Fibroblast of skin of right biceps (primary cell): ENCODE measurements around the gene SMG6.

Source experiments
- DNase-seq: peaks from one replicate; pipeline ENCODE4 v3.0.0-alpha.2; 2013

Gene SMG6

DNA sequence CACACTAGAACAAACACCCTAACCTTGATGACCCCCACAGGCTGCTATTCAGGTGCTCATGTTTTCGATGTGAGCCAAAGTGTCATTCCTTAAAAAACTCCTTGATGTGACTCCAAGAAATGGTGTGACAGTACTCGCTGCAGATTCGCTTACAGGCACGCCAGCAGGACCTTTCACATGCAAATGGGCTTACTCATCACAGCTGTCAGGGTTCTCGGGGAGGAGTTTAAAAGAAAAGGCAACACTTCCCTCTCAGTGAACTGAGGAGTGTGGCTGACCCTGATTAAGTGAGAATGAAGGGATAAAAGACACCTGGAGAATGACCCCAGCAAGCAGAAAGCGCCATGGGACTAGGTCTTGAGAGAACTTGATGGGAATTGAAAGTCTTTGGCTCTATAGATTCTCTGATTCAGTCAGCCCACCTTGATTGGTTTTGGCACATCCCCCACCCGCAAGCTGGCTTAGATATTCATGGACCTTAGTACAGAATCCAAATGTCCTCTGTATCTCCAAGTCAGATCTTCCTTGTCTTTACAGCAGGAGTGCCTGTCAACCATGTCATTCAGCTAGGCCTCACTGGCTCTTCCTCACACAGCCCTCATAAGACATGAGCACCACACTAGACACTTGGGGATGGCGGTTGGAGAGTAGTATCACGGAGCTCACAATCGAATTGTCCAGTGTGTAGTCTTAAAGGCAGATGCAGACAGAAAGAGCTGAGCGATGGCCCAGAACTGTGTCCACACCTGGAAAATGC, 166.1 kb downstream of the SMG6 start:
- peak; percentile 90 for DNase-seq

DNA sequence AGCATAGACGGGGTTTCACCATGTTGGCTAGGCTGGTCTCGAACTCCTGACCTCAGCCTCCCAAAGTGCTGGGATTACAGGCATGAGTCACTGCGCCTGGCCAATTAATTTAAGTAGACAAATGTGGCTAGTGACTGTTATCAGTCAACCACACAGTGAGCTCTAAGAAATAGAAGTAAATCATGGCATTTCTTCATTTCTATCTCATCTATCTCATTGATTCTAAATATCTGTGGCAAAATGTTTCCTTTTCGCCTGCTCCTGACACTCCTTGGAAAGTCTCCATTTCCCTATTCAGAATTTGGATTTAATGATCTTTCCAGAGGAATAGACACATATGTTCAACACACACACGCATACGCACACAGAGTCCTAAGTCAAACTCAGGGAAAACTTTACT, 167.3 kb downstream of the SMG6 start:
- DNase-seq, result peak; percentile 78

GRCh38 chr17:2128011-2128410, 175.6 kb downstream of the SMG6 start:
- no peak for DNase-seq

DNA sequence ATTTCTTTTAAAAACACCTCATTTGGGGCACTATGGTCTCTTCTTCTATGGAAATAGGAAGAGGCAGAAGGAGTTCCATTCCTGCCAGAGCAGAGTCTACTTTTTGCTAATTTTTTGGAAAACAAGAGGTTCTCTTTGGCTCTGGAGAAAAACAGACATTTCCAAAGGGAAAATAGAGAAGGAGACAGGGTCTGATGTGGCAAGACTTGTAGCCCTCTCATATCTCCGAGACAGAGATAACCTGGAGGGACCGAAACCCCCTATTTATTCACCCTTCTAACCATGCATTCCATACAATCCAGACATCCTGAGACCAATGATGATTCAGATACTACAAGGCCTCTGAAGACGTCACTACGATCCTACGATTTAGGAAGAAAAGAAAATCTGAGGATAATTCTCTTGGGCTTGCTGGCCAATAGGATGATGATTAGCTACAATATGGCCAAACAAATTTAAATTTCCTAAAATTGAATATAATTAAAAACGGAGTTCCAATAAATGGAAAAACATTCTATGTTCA, 178.5 kb downstream of the SMG6 start:
- peak; percentile 78 for DNase-seq

- DNase-seq, result peak; percentile 23
These were observed 179.2 kb downstream of the SMG6 start for GRCh38 chr17:2124391-2124790.

- peak; percentile 33 for DNase-seq
These were observed 180.0 kb downstream of the SMG6 start for GRCh38 chr17:2123375-2124251.

DNA sequence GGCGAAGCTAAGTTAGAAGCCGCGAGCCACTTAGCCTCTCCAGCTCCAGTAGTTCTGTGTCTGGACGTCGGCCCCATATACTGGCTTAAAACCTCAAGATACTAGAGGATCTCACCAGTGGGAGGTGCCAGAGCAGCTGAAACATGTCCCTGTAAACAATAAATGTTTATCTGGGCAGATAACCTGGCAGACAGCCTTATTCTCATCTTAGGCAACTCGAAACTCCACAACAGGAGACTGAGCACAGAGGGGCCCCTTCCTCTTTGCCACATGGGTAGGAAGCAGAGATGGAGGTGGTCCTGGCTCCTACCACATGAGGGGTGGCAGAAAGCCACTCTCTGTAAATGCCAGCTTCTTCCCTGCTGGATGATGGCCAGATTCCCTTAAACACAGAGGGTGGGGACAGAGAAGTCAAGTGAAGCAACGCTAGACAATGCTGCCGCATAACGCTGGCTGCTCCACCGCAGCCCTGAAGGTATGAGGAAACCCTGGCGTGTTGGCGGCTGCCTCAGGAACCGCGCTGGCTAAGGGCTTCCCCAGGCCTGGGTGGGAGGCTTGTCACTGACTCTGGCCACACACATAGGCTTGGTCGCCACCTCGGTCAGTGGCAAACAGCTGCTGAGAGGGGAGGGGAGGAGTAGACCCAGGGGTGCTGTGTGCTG, 180.8 kb downstream of the SMG6 start:
- DNase-seq, result peak; percentile 59

DNA sequence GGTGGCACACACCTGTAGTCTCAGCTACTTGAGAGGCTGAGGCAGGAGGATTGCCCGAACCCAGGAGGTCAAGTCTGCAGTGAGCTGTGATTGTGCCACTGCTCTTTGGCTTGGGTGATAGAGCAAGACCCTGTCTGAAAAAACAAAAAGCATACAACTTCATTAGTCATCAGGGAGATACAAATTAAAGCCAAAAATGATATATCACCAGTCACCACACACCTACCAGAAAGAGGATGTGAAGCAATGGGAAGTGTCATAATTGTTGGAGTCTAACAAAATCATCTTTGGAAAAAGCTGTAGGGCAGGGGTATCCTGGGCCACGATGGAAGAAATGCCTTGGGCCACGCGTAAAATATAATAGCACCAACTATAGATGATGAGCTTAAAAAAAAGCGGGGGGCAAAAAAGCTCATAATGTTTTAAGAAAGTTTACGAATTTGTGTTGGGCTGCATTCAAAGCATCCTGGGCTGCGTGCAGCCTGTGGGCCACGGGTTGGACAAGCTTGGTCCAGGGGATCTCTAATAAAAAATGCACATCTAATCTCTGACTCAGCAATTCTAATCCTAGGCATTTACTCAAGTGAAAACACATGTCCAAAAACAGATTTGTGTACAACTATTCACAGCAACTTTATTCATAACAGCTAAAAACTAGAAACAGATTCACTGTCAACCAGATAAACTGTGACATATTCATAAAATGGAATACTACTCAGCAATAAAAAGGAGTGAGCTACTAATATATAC, 182.8 kb downstream of the SMG6 start:
- DNase-seq, result peak; percentile 73

DNA sequence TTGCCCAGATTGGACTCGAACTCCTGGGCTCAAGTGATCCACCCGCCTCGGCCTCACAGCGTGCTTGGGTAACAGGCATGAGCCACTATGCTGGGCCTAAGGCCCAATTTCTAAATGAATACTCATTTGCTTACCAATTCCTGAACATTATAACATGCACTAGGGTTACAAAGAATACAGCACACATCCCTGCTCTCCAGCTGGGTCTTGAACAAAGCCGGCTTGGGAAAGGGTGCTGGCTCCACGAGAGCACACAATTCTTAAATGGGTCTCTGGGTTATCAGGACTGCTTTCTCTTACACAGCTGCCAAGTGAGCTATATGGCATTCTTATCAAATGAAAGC, 190.3 kb downstream of the SMG6 start:
- no peak for DNase-seq

- DNase-seq, result peak; percentile 97
These were observed 191.9 kb downstream of the SMG6 start for GRCh38 chr17:2111691-2112090.

DNA sequence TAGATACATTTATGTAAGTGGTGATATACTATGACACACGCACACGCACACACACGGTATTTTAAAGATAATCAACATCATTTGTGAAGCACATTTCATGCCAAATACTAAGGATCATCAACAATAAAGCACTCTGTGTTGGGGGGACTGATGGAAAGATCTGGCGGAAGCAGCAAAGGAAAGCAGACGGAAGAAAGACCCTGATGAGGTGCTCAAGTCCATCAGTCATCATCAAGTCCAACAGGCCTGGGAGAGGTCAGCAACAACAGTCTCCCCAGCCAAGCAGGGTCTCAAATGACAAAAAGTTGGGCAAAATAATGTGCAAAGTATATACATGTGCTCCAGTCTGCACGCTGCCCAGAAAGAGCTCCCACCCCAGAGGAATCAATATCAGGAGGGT, 193.1 kb downstream of the SMG6 start:
- peak; percentile 25 for DNase-seq

DNA sequence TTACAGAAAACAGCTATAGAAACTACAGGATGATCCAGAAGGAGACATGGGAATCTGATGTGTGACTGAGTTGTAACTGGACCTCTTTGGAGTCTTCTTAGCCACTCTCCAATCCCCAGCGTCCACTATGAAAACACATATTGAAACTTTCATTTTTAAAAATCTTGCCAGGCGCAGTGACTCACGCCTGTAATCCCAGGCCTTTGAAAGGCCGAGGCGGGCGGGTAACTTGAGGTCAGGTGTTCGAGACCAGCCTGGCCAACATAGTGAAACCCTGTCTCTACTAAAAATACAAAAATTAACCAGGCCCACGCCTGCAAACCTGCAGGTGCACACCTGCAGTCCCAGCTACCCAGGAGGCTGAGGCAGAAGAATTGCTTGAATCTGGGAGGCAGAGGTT, 195.4 kb downstream of the SMG6 start:
- DNase-seq, result no peak

DNA sequence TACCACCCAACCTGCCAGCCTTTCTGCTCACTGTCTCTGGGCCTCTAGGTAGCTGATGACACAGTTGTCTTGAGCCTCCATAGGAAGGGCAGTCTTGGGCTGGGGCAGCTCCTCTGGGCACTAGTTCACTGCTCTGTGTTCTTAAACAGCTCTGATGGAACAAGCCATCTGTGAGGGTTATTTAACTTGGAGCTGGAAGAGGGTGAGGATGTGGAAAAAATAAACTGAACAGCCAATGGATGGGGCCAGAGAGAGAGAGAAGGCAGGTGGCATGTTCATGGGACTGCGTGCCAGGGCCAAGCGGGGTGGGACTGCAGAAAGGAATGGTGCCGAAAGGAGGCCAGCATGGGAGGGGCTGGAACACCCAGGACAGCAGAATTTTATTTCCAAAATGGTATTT, 196.1 kb downstream of the SMG6 start:
- DNase-seq, result no peak

DNA sequence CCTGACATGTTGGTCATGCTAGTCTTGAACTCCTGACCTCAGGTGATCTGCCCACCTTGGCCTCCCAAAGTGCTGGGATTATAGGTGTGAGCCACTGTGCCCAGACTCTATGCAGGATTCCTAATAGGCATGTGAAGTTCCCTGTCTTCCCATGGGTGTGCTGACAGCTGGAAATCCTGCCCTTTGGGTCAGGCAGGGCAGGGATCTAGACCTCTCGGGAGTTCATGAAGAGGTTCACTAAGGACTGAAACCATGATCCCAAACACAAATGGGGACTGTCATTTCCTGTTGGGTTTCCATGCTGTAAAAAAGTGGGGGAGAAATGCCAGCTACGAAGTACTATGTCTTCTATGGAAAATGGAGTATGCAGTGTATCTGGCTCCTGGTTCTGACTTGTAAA, 196.5 kb downstream of the SMG6 start:
- no peak for DNase-seq

GRCh38 chr17:2106308-2106955, 197.2 kb downstream of the SMG6 start:
- DNase-seq, result peak; percentile 70

DNA sequence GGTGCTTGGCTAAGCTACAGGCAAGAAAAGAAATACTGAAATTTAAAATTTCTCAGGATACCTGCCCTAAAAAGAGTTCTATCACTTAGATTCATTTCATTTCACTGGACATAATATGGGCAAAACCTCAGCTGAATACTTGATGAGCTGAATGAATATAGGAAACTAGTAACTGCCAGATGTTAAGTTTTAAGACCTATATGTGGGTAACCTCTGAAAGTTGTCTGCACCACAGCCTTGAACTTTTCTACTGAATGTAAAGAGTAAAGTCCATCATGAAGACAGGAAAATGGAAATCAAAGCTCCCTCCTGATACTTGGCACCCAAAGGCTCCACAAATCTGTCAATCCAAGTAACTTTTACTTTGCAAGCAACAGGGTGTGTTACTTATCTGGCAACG, 197.9 kb downstream of the SMG6 start:
- DNase-seq, result no peak

DNA sequence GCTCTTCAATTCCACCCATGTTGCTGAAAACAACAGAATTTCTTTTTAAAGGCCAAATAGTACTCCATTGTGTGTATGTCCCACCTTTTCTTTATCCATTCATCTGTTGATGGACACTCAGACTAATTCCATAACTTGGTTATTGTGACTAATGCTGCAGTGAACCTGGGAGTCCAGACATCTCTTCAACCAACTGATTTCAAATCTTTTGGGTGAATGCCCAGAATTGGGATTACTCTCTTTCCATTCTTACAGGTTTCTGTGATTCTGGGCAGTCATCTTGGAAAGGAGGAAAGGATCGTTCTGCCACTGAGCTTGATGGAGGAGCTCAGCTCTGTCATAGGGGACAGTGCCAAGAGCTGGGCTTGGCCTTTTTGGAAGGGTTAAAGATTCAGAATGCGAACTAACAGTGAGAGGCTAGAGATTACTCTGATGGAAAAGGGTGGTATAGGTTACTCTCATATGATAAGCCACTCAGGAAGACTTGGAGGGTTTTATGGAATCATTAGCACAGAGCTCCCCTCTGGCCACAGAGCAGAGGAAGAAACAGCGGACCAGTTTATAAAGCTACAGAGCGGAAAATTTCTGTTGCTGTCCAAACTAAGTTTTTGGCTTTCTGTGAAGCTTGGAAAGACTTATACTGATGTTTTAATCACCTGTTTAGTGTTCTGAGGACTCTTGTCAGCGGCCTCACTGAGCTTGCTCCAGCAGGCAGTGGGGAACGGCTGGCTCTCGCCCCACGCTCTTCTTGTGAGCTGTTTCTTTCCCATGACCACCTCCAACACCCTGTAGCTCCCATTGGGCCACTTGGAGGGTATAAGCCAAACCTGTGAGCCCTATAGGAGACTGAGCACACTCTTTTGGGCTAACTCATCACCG, 200.4 kb downstream of the SMG6 start:
- peak; percentile 92 for DNase-seq

GRCh38 chr17:2101448-2102257, 201.9 kb downstream of the SMG6 start:
- peak; percentile 48 for DNase-seq

- DNase-seq, result peak; percentile 28
These were observed 208.1 kb downstream of the SMG6 start for GRCh38 chr17:2095536-2095910.

GRCh38 chr17:2094891-2095535, 208.6 kb downstream of the SMG6 start:
- peak; percentile 79 for DNase-seq
